IMR-90 (cell line): Measurements from ENCODE around the gene CDH23.

Experiments used
- CEBPB ChIP-seq: IDR thresholded peaks from 2 replicates; pipeline ENCODE4 v1.6.1; 2012; ENCODE audit warnings: low read depth, low read length, improper control_type of control experiment
- ELK1 ChIP-seq: fragments of 150-350 bp; IDR thresholded peaks from 2 replicates; pipeline ENCODE4 v1.6.1; 2016; ENCODE audit warnings: low read depth, mild to moderate bottlenecking, low read length, moderate library complexity, borderline replicate concordance
- MAFK ChIP-seq: IDR thresholded peaks from 2 replicates; pipeline ENCODE4 v1.6.1; 2012; ENCODE audit warnings: low read depth, low read length, improper control_type of control experiment
- POLR2A ChIP-seq: IDR thresholded peaks from 2 replicates; pipeline ENCODE4 v1.6.1; 2012; ENCODE audit warnings: mild to moderate bottlenecking, low read depth, low read length
- RAD21 ChIP-seq: IDR thresholded peaks from 2 replicates; pipeline ENCODE4 v1.6.1; 2012; ENCODE audit warnings: low read length, improper control_type of control experiment
- SMC3 ChIP-seq: fragments of 150-350 bp; IDR thresholded peaks from 2 replicates; pipeline ENCODE4 v1.6.1; 2016; ENCODE audit warnings: low read depth, mild to moderate bottlenecking, antibody characterized with exemption, low read length, moderate library complexity
- TF ChIP-seq, protein P1 (sequence below): conservative IDR thresholded peaks from 2 replicates; pipeline ENCODE4 v1.5.1; 2012; ENCODE audit warnings: mild to moderate bottlenecking, low read depth, low read length, improper control_type of control experiment

DNA sequence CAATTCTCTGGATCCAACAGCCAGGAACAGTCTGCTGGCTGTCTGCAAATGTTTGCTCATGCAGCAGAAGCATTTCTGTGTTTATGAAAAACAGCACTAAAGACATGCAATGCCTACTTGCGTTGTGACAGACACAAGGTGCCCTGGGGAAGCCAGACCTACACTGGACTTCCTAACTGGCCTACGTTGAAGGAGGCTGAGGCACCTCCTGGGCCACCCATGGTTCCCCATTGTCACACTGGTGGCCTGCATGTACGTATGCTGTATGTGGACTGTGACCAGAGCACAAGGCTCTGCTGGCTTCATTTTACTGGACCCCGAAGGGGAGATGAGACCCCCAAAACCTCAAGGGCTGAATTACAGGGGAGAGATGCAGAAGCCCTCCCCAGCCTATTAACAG is 426.6 kb downstream of the CDH23 start:
- TF ChIP-seq, protein P1, sequence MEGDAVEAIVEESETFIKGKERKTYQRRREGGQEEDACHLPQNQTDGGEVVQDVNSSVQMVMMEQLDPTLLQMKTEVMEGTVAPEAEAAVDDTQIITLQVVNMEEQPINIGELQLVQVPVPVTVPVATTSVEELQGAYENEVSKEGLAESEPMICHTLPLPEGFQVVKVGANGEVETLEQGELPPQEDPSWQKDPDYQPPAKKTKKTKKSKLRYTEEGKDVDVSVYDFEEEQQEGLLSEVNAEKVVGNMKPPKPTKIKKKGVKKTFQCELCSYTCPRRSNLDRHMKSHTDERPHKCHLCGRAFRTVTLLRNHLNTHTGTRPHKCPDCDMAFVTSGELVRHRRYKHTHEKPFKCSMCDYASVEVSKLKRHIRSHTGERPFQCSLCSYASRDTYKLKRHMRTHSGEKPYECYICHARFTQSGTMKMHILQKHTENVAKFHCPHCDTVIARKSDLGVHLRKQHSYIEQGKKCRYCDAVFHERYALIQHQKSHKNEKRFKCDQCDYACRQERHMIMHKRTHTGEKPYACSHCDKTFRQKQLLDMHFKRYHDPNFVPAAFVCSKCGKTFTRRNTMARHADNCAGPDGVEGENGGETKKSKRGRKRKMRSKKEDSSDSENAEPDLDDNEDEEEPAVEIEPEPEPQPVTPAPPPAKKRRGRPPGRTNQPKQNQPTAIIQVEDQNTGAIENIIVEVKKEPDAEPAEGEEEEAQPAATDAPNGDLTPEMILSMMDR: no peak
- TF ChIP-seq RAD21 (no peak), MAFK (no peak), CEBPB (no peak), SMC3 (no peak), POLR2A (no peak), ELK1 (no peak)
